K562 (cell line): ENCODE results near the gene ADAMTSL2. TPM values are rescaled to one million over a fixed set of nuclear protein-coding genes. Genes with fewer than 3 reads are reported as not detected.

Source experiments
- ATAC-seq: fragments of 200-7000 bp; cut with Tn5 transposase; 3 replicates; pipeline ENCODE4 v1.9.1; 2020; ENCODE audit warnings: moderate library complexity
- BruUV-seq: library from RNA; stranded (reverse); fragments of 400-500 nt; replicated peaks from 2 replicates; lab custom pipeline; 2021; lab: Mats Ljungman, UMichigan
- CTCF ChIA-PET: fragments of 300-600 bp; formaldehyde crosslinking; extraction: SDS; loops from one replicate; lab custom pipeline; 2021; ENCODE audit warnings: low intra/inter-chr PET ratio; lab: Yijun Ruan, JAX
- POLR2A ChIA-PET: fragments of 300-600, 350-650 bp; sonication (Branson Sonifier 250); formaldehyde crosslinking; extraction: SDS; loops from one replicate; lab custom pipeline; 2021; ENCODE audit warnings: antibody characterized with exemption, inconsistent platforms; lab: Yijun Ruan, JAX
- DNase-seq, 4 experiments: peaks; one replicate each; pipeline versions ENCODE4 v3.0.0 to v3.0.0-alpha.2; 2011 to 2018; ENCODE audit warnings: low spot score in 3 of 4, mixed read lengths in 3 of 4; ENCODE audit errors: extremely low read depth in 1 of 4
- FAIRE-seq: peaks from 2 replicates; lab custom pipeline; 2011; peaks lifted over from hg19 to GRCh38; lab: Jason Lieb, UNC
- H2AFZ ChIP-seq: 2 replicates; pipeline ENCODE4 v1.6.0; 2011; ENCODE audit warnings: low read depth, low read length, control low read depth, inconsistent platforms
- H3K27ac ChIP-seq: fragments of 200-600 bp; 3 replicates; pipeline ENCODE4 v1.8.0; 2011; ENCODE audit warnings: low read depth, mild to moderate bottlenecking, control low read depth, inconsistent platforms, low read length, moderate library complexity, mixed read lengths; ENCODE audit errors: extremely low read depth
- H3K27me3 ChIP-seq, 2 experiments: fragments of 300-600 bp in 1 of 2; 2 replicates in 1 of 2; 3 replicates in 1 of 2; pipeline versions ENCODE4 v1.6.0 to v1.8.0; 2011; ENCODE audit warnings: inconsistent platforms in 2 of 2, low read length in 2 of 2, mild to moderate bottlenecking in 1 of 2, mixed read lengths in 1 of 2, moderate library complexity in 1 of 2; ENCODE audit not compliant: control insufficient read depth in 2 of 2, insufficient read depth in 2 of 2
- H3K36me3 ChIP-seq: fragments of 300-600 bp; 3 replicates; pipeline ENCODE4 v1.8.0; 2011; ENCODE audit warnings: mild to moderate bottlenecking, low read length, inconsistent platforms; ENCODE audit not compliant: control insufficient read depth, insufficient read depth
- H3K4me1 ChIP-seq, 2 experiments: fragments of 200-600 bp in 1 of 2; replicated peaks in 1 of 2; 2 replicates in 1 of 2; 3 replicates in 1 of 2; pipeline versions ENCODE4 v1.5.1 to v1.8.0; 2011; ENCODE audit warnings: inconsistent platforms in 2 of 2, low read length in 2 of 2, mild to moderate bottlenecking in 1 of 2, mixed read lengths in 1 of 2, moderate library complexity in 1 of 2; ENCODE audit not compliant: control insufficient read depth in 2 of 2, insufficient read depth in 2 of 2
- H3K4me2 ChIP-seq: 2 replicates; pipeline ENCODE4 v1.6.1; 2011; ENCODE audit warnings: low read length, control low read depth, inconsistent platforms, mixed read lengths; ENCODE audit not compliant: insufficient read depth
- H3K4me3 ChIP-seq: fragments of 200-600 bp; sonication (generic), shearing (Covaris generic); 2 replicates; pipeline ENCODE4 v1.5.1; 2016; ENCODE audit warnings: control low read depth, inconsistent platforms
- H3K79me2 ChIP-seq: fragments of 200-600 bp; 3 replicates; pipeline ENCODE4 v1.8.0; 2011; ENCODE audit warnings: low read length, inconsistent platforms; ENCODE audit not compliant: control insufficient read depth, insufficient read depth
- H3K9ac ChIP-seq, 2 experiments: 2 replicates each; pipeline versions ENCODE4 v1.6.0 to v1.6.1; 2011; ENCODE audit warnings: low read depth in 2 of 2, low read length in 2 of 2, control low read depth in 1 of 2, inconsistent platforms in 1 of 2, mild to moderate bottlenecking in 1 of 2, mixed read lengths in 1 of 2; ENCODE audit not compliant: insufficient read depth in 1 of 2
- H3K9me1 ChIP-seq: one replicate; pipeline ENCODE4 v1.6.0; 2011; ENCODE audit warnings: inconsistent platforms, mild to moderate bottlenecking, low read length, moderate library complexity; ENCODE audit not compliant: control insufficient read depth, insufficient read depth
- H3K9me3 ChIP-seq: replicated peaks from 2 replicates; pipeline ENCODE4 v1.5.1; 2011; ENCODE audit warnings: low read depth, low read length, inconsistent platforms; ENCODE audit not compliant: control insufficient read depth, insufficient read depth
- H4K20me1 ChIP-seq: replicated peaks from 2 replicates; pipeline ENCODE4 v1.6.1; 2011; ENCODE audit warnings: low read length, inconsistent platforms, mixed read lengths; ENCODE audit not compliant: control insufficient read depth, insufficient read depth
- CCNT2 ChIP-seq: IDR thresholded peaks from 2 replicates; pipeline ENCODE4 v1.6.1; 2011; ENCODE audit warnings: borderline replicate concordance, low read depth, mild to moderate bottlenecking, moderate library complexity, mixed read lengths, low read length; ENCODE audit not compliant: insufficient read length; ENCODE audit errors: extremely low read depth
- HDGF ChIP-seq: fragments of 450-650 bp; IDR thresholded peaks from 2 replicates; pipeline ENCODE4 v1.6.1; 2016
- MAFK ChIP-seq: IDR thresholded peaks from 2 replicates; pipeline ENCODE4 v1.6.1; 2011; ENCODE audit warnings: low read length, improper control_type of control experiment
- SMAD2 ChIP-seq: fragments of 150-350 bp; IDR thresholded peaks from 2 replicates; pipeline ENCODE4 v1.6.1; 2014; ENCODE audit warnings: low read depth, mild to moderate bottlenecking, low read length
- SRSF9 ChIP-seq: fragments of 200-400 bp; formaldehyde crosslinking; IDR thresholded peaks from 2 replicates; pipeline ENCODE4 v1.6.1; 2017; ENCODE audit warnings: low read depth, low read length, borderline replicate concordance
- TAF15 ChIP-seq: fragments of 200-400 bp; formaldehyde crosslinking; IDR thresholded peaks from 2 replicates; pipeline ENCODE4 v1.6.1; 2017; ENCODE audit warnings: mild to moderate bottlenecking, low read depth, low read length, moderate library complexity
- ZBTB17 ChIP-seq: fragments of 450-650 bp; formaldehyde crosslinking; IDR thresholded peaks from 2 replicates; pipeline ENCODE4 v1.4.0; 2020; ENCODE audit warnings: mild to moderate bottlenecking
- ZNF778 ChIP-seq: fragments of 450-650 bp; formaldehyde crosslinking; IDR thresholded peaks from 2 replicates; pipeline ENCODE4 v1.4.0; 2020; ENCODE audit warnings: mild to moderate bottlenecking, moderate library complexity
- WGBS: fragments of 100-300 bp; shearing (Covaris generic); methylation state at CpG from one replicate; pipeline ENCODE4 v1.1.6; 2016; ENCODE audit warnings: low coverage, mixed read lengths; ENCODE audit not compliant: insufficient coverage; ENCODE audit errors: missing lambda C conversion rate; 5-methylcytosine and 5-hydroxymethylcytosine counted together
- in situ Hi-C: fragments of 300-500 bp; cut with MboI; formaldehyde crosslinking; loops from 4 replicates; pipeline ENCODE4 v1.15.0; 2018; ENCODE audit warnings: inconsistent platforms, mixed read lengths
- intact Hi-C: fragments of 100-400 bp; cut with micrococcal nuclease; formaldehyde crosslinking; loops from 2 replicates; pipeline ENCODE4 v1.14.2; 2022
- polyA plus RNA-seq, 8 experiments: library from polyadenylated mRNA; depleted of rRNA in 4 of 8; stranded (reverse) in 5 of 8; unstranded in 3 of 8; fragments of >200 nt; fragmentation: Nextera tagmentation in 2 of 8; fragmentation: Illumina TruSeq in 1 of 8; extraction: Ambion mirVana in 2 of 8; extraction: Trizol in 1 of 8; gene quantifications; 2 replicates each; pipeline versions ENCODE4 v1.2.1 to v1.2.3, GENCODE V29; 2011 to 2014; ENCODE audit warnings: inconsistent platforms in 1 of 8, missing spikeins in 1 of 8
- total RNA-seq, 7 experiments: library from RNA; depleted of rRNA in 6 of 7; stranded (reverse); fragments of >200 nt in 6 of 7; fragmentation: Illumina TruSeq in 2 of 7; extraction: Trizol in 2 of 7; gene quantifications; 2 replicates each; pipeline versions ENCODE4 v1.2.1 to v1.2.3, GENCODE V29; 2011 to 2021; ENCODE audit warnings: low replicate concordance in 1 of 7
- TF ChIP-seq, protein P1 (sequence below), 3 experiments: IDR thresholded peaks in 2 of 3; conservative IDR thresholded peaks in 1 of 3; 2 replicates each; pipeline ENCODE4 v1.5.1; 2011 to 2012; ENCODE audit warnings: low read length in 3 of 3, mild to moderate bottlenecking in 3 of 3, control low read depth in 2 of 3, improper control_type of control experiment in 1 of 3, inconsistent platforms in 1 of 3, low read depth in 1 of 3, mixed read lengths in 1 of 3, moderate library complexity in 1 of 3; ENCODE audit not compliant: insufficient read depth in 2 of 3
- TF ChIP-seq, protein P2 (sequence below): fragments of 450-650 bp; formaldehyde crosslinking; IDR thresholded peaks from 2 replicates; pipeline ENCODE4 v1.4.0; 2022; ENCODE audit warnings: missing genetic modification characterization

The ADAMTSL2 gene
- total and polyA plus RNA-seq, 9 of the 15 experiments (the other 6 are each of a cell fraction or from before 2014, with no cell fraction given) = 0.04 TPM; not detected in 8

DNA sequence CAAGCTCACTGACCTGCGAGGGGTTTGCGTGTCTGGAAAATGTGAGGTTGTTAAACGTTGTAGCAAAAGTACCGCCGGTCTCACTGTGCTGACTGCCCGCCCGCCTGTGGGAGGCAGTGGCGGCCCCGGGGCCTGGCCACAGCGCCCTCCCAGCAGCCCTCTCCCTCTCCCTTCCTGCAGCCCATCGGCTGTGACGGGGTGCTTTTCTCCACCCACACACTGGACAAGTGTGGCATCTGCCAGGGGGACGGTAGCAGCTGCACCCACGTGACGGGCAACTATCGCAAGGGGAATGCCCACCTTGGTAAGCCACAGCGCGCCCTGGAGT, 6.2 kb downstream of the ADAMTSL2 start:
- no peak overlapping the region for H3K4me3 ChIP-seq
- H3K9me1 ChIP-seq = peaks cover 4% of the 10 kb centered on the region
- H3K79me2 ChIP-seq = no peaks in the 10 kb centered on the region
- DNase-seq = peak in 3 of 4 experiments; percentile 29 to 35 (median 32)
- H3K4me1 ChIP-seq = peaks cover 0 to 34% of the 10 kb centered on the region in 2 experiments; a peak in 3 of 5 replicates
- FAIRE-seq = no peak
- ChIA-PET POLR2A (no interaction called here), CTCF (no interaction called here)
- TF ChIP-seq, protein P1, sequence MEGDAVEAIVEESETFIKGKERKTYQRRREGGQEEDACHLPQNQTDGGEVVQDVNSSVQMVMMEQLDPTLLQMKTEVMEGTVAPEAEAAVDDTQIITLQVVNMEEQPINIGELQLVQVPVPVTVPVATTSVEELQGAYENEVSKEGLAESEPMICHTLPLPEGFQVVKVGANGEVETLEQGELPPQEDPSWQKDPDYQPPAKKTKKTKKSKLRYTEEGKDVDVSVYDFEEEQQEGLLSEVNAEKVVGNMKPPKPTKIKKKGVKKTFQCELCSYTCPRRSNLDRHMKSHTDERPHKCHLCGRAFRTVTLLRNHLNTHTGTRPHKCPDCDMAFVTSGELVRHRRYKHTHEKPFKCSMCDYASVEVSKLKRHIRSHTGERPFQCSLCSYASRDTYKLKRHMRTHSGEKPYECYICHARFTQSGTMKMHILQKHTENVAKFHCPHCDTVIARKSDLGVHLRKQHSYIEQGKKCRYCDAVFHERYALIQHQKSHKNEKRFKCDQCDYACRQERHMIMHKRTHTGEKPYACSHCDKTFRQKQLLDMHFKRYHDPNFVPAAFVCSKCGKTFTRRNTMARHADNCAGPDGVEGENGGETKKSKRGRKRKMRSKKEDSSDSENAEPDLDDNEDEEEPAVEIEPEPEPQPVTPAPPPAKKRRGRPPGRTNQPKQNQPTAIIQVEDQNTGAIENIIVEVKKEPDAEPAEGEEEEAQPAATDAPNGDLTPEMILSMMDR (IDR thresholded peaks at IDR 0.05 in 2 of 3, conservative IDR thresholded peaks at IDR 0.05 in 1 of 3; ENCODE audit: insufficient read depth in 2 of 3, low read depth in 1 of 3, low read length in 3 of 3) = peak; percentile 34 to 67 (median 46)
- no peak for TF ChIP-seq ZNF778 (CRISPR knock-in tag)
- H2AFZ ChIP-seq = no peak overlapping the region
- H3K9me3 ChIP-seq = no peaks in the 10 kb centered on the region
- WGBS = 15% methylated on average over 16 of the region's 18 CpGs
- H4K20me1 ChIP-seq = peaks cover 34% of the 10 kb centered on the region
- peaks cover 39 to 92% of the 10 kb centered on the region in 2 experiments for H3K27me3 ChIP-seq
- in situ Hi-C loops (no loop called here), intact Hi-C loops (no loop called here)
- no peaks in the 10 kb centered on the region for H3K36me3 ChIP-seq
- no TSS peak for BruUV-seq
- ATAC-seq = peak; percentile 70
- H3K9ac ChIP-seq = 0 out of 4 replicates have a peak overlapping the region, but pooled peaks of 1 of the 2 experiments have one; percentile 42
- no peak overlapping the region for H3K27ac ChIP-seq
- no peak overlapping the region for H3K4me2 ChIP-seq

DNA sequence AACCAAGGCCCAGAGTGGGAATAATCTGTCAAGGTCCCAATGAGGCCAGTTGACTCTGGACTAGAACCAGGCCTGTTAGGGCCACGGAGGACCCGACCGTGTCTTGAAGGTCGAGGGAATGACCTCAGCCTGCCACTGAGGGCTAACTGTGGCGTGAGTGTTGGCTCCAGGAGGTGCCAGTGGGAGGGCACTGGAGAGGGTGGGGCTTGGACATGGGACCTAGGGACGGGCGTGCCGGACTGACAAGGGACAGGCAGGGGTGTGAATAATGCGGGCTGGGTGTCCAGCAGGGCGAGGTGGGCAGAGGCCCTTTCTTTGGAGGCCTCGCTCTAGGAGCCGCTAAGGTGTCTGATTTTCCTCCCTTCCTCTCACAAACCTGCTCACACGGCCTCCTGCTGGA, 7.5 kb downstream of the ADAMTSL2 start:
- ChIA-PET CTCF (no interaction called here), POLR2A (no interaction called here)
- H3K4me2 ChIP-seq = no peak overlapping the region
- intact Hi-C loops = no loop called here
- H3K9me1 ChIP-seq = peaks cover 4% of the 10 kb centered on the region
- ATAC-seq (no peak), DNase-seq (no peak), FAIRE-seq (no peak)
- WGBS = 1% methylated on average over 8 of the region's 13 CpGs
- peaks cover 0 to 38% of the 10 kb centered on the region in 2 experiments; a peak in 3 of 5 replicates for H3K4me1 ChIP-seq
- H2AFZ ChIP-seq = no peak overlapping the region
- no peak overlapping the region for H3K27ac ChIP-seq
- no peaks in the 10 kb centered on the region for H3K36me3 ChIP-seq
- no peak overlapping the region; a peak in 1 of 4 replicates for H3K9ac ChIP-seq
- peaks cover 39 to 88% of the 10 kb centered on the region in 2 experiments for H3K27me3 ChIP-seq
- in situ Hi-C loops = no loop called here
- H3K4me3 ChIP-seq = no peak overlapping the region
- BruUV-seq = no TSS peak
- no peaks in the 10 kb centered on the region for H3K9me3 ChIP-seq
- H3K79me2 ChIP-seq = no peaks in the 10 kb centered on the region
- H4K20me1 ChIP-seq = peaks cover 30% of the 10 kb centered on the region
- TF ChIP-seq MAFK (no peak), ZBTB17 (no peak), CCNT2 (no peak), TAF15 (no peak), HDGF (no peak), SMAD2 (no peak), SRSF9 (no peak)
- TF ChIP-seq, protein P2, sequence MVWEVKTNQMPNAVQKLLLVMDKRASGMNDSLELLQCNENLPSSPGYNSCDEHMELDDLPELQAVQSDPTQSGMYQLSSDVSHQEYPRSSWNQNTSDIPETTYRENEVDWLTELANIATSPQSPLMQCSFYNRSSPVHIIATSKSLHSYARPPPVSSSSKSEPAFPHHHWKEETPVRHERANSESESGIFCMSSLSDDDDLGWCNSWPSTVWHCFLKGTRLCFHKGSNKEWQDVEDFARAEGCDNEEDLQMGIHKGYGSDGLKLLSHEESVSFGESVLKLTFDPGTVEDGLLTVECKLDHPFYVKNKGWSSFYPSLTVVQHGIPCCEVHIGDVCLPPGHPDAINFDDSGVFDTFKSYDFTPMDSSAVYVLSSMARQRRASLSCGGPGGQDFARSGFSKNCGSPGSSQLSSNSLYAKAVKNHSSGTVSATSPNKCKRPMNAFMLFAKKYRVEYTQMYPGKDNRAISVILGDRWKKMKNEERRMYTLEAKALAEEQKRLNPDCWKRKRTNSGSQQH (CRISPR knock-in tag) = no peak
